ENCODE data around the gene DNAI4. TPM values are rescaled to one million over a fixed set of nuclear protein-coding genes. Genes with fewer than 3 reads are reported as not detected.

Gene DNAI4
- total and polyA plus RNA-seq, 2 of the 4 experiments (the other 2 are of a cell fraction): 0.63 to 1.6 TPM

- Histone ChIP-seq H3K18ac (ENCODE audit: low read depth, low read length) (no peak overlapping the region), H2BK5ac (ENCODE audit: low read depth, low read length, poor library complexity, severe bottlenecking) (no peak overlapping the region), H3K27me3 (ENCODE audit: control insufficient read depth, insufficient read depth, low read length) (no peaks in the 10 kb centered on the region), H3K4me1 (ENCODE audit: control insufficient read depth, insufficient read depth, low read length) (no peaks in the 10 kb centered on the region), H2AK5ac (ENCODE audit: low read depth, low read length) (no peak overlapping the region), H3K27ac (ENCODE audit: insufficient read depth, low read length) (no peak overlapping the region), H3K14ac (replicated peaks; ENCODE audit: low read depth, low read length) (no peak overlapping the region), H3K9me1 (ENCODE audit: insufficient read depth, low read length) (no peaks in the 10 kb centered on the region), H2BK120ac (ENCODE audit: low read depth, low read length) (no peak overlapping the region), H3K36me3 (ENCODE audit: control insufficient read depth, insufficient read depth, low read length) (no peaks in the 10 kb centered on the region), H3K79me1 (ENCODE audit: low read depth in 1 of 2, low read length in 2 of 2) (no peaks in the 10 kb centered on the region), H3K4me2 (ENCODE audit: low read depth, low read length) (no peak overlapping the region), H4K91ac (ENCODE audit: insufficient read depth, low read depth, low read length) (no peak overlapping the region), H4K5ac (ENCODE audit: low read depth, low read length) (no peak overlapping the region), H3K4me3 (ENCODE audit: insufficient read depth, low read depth, low read length) (no peak overlapping the region), H3K9ac (ENCODE audit: low read depth, low read length) (no peak overlapping the region), H2AFZ (replicated peaks; ENCODE audit: low read length, poor library complexity) (no peak overlapping the region), H4K20me1 (ENCODE audit: insufficient read depth, low read length) (no peaks in the 10 kb centered on the region), H3K4ac (ENCODE audit: low read depth, low read length) (no peak overlapping the region), H2BK20ac (ENCODE audit: low read depth, low read length) (no peak overlapping the region), H2BK15ac (ENCODE audit: low read depth, low read length) (no peak overlapping the region), H3K56ac (ENCODE audit: extremely low read depth, insufficient read depth, low read length) (no peak overlapping the region), H4K8ac (ENCODE audit: low read depth in 2 of 2, low read length in 2 of 2) (no peak overlapping the region), H2AK9ac (replicated peaks; ENCODE audit: low read depth, low read length, poor library complexity) (no peak overlapping the region), H3K23ac (ENCODE audit: low read depth, low read length) (no peak overlapping the region), H3K9me3 (ENCODE audit: control insufficient read depth, insufficient read depth, low read length) (no peaks in the 10 kb centered on the region)
- dilution Hi-C loops (cut with HindIII; ENCODE audit: low sequenced_read_pairs, unreplicated experiment) (no loop called here), intact Hi-C loops (cut with micrococcal nuclease) (no loop called here), in situ Hi-C loops (cut with MboI; ENCODE audit: low sequenced_read_pairs) (no loop called here)
- no peak for TF ChIP-seq POLR2A (IDR thresholded peaks at IDR 0.05; ENCODE audit: low read depth, low read length)
- CTCF ChIA-PET: no interaction called here
- ATAC-seq (ENCODE audit: low read depth) (no peak), DNase-seq (no peak)
- POLR2A ChIA-PET (ENCODE audit: unreplicated experiment): no interaction called here
- no TSS peak for BruUV-seq (replicated peaks)
Measured at GRCh38 chr1:66834926-66835325, 89.7 kb downstream of the DNAI4 start.

All from IMR-90 (cell line).